ENCODE data around the gene SULF2. TPM values are rescaled to one million over a fixed set of nuclear protein-coding genes. Genes with fewer than 3 reads are reported as not detected.

Gene SULF2
- total and polyA plus RNA-seq, 2 of the 4 experiments (the other 2 are of a cell fraction) = 0.54 to 0.77 TPM

GRCh38 chr20:47753576-47754387 is 31.5 kb downstream of the SULF2 start:
- Histone ChIP-seq H2BK120ac (ENCODE audit: low read depth, low read length) (no peak overlapping the region), H3K9ac (ENCODE audit: low read depth, low read length) (no peak overlapping the region), H3K9me1 (ENCODE audit: insufficient read depth, low read length) (no peaks in the 10 kb centered on the region), H2AK5ac (ENCODE audit: low read depth, low read length) (no peak overlapping the region), H3K18ac (ENCODE audit: low read depth, low read length) (no peak overlapping the region), H2AFZ (replicated peaks; ENCODE audit: low read length, poor library complexity) (no peak overlapping the region), H4K8ac (ENCODE audit: low read depth in 2 of 2, low read length in 2 of 2) (no peak overlapping the region), H3K23ac (ENCODE audit: low read depth, low read length) (no peak overlapping the region), H3K27ac (ENCODE audit: insufficient read depth, low read length) (no peak overlapping the region), H2BK5ac (ENCODE audit: low read depth, low read length, poor library complexity, severe bottlenecking) (no peak overlapping the region), H3K27me3 (ENCODE audit: control insufficient read depth, insufficient read depth, low read length) (peaks cover 10% of the 10 kb centered on the region), H2AK9ac (replicated peaks; ENCODE audit: low read depth, low read length, poor library complexity) (no peak overlapping the region), H3K14ac (replicated peaks; ENCODE audit: low read depth, low read length) (no peak overlapping the region), H2BK15ac (ENCODE audit: low read depth, low read length) (no peak overlapping the region), H3K4me1 (ENCODE audit: control insufficient read depth, insufficient read depth, low read length) (no peaks in the 10 kb centered on the region; the same call in 1 of the 2 replicates), H4K91ac (ENCODE audit: insufficient read depth, low read depth, low read length) (no peak overlapping the region), H4K5ac (ENCODE audit: low read depth, low read length) (no peak overlapping the region), H2BK20ac (ENCODE audit: low read depth, low read length) (no peak overlapping the region), H3K79me1 (ENCODE audit: low read depth in 1 of 2, low read length in 2 of 2) (no peaks in the 10 kb centered on the region), H3K4me2 (ENCODE audit: low read depth, low read length) (no peak overlapping the region), H3K56ac (ENCODE audit: extremely low read depth, insufficient read depth, low read length) (no peak overlapping the region), H3K4ac (ENCODE audit: low read depth, low read length) (no peak overlapping the region), H3K9me3 (ENCODE audit: control insufficient read depth, insufficient read depth, low read length) (no peaks in the 10 kb centered on the region), H4K20me1 (ENCODE audit: insufficient read depth, low read length) (no peaks in the 10 kb centered on the region), H3K4me3 (ENCODE audit: insufficient read depth, low read depth, low read length) (no peak overlapping the region), H3K36me3 (ENCODE audit: control insufficient read depth, insufficient read depth, low read length) (no peaks in the 10 kb centered on the region; the same call in 1 of the 2 replicates)
- DNase-seq (no peak), ATAC-seq (ENCODE audit: low read depth) (no peak)
- in situ Hi-C loops (cut with MboI; ENCODE audit: low sequenced_read_pairs) (no loop called here), dilution Hi-C loops (cut with HindIII; ENCODE audit: low sequenced_read_pairs, unreplicated experiment) (no loop called here), intact Hi-C loops (cut with micrococcal nuclease) (no loop called here)
- WGBS, 2 experiments (ENCODE audit: extremely low coverage in 2 of 2, insufficient read length in 1 of 2) = 50% methylated on average over 5 of the region's 14 CpGs; no CpG with 5 or more reads in 1 of the 2 experiments
- no peak for TF ChIP-seq FOS (IDR thresholded peaks at IDR 0.05; ENCODE audit: low read depth, low read length)
- TF ChIP-seq MXI1 (IDR thresholded peaks at IDR 0.05; ENCODE audit: borderline replicate concordance, low read depth, low read length) = no peak
- TF ChIP-seq ELK1 (IDR thresholded peaks at IDR 0.05; ENCODE audit: borderline replicate concordance, low read depth, low read length) = no peak
- TF ChIP-seq, protein P1, sequence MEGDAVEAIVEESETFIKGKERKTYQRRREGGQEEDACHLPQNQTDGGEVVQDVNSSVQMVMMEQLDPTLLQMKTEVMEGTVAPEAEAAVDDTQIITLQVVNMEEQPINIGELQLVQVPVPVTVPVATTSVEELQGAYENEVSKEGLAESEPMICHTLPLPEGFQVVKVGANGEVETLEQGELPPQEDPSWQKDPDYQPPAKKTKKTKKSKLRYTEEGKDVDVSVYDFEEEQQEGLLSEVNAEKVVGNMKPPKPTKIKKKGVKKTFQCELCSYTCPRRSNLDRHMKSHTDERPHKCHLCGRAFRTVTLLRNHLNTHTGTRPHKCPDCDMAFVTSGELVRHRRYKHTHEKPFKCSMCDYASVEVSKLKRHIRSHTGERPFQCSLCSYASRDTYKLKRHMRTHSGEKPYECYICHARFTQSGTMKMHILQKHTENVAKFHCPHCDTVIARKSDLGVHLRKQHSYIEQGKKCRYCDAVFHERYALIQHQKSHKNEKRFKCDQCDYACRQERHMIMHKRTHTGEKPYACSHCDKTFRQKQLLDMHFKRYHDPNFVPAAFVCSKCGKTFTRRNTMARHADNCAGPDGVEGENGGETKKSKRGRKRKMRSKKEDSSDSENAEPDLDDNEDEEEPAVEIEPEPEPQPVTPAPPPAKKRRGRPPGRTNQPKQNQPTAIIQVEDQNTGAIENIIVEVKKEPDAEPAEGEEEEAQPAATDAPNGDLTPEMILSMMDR (conservative IDR thresholded peaks at IDR 0.05; ENCODE audit: low read depth, low read length) = no peak
- no peak for TF ChIP-seq BHLHE40 (IDR thresholded peaks at IDR 0.05; ENCODE audit: low read depth, low read length)
- TF ChIP-seq CEBPB (IDR thresholded peaks at IDR 0.05; ENCODE audit: low read depth, low read length) = no peak
- TF ChIP-seq RAD21 (IDR thresholded peaks at IDR 0.05; ENCODE audit: low read length) = no peak
- no peak for TF ChIP-seq MAZ (IDR thresholded peaks at IDR 0.05; ENCODE audit: borderline replicate concordance, low read depth, low read length)
- no peak for TF ChIP-seq RCOR1 (IDR thresholded peaks at IDR 0.05; ENCODE audit: insufficient replicate concordance, low read length)
- no peak for TF ChIP-seq USF2 (IDR thresholded peaks at IDR 0.05; ENCODE audit: low read depth, low read length)
- TF ChIP-seq POLR2A (IDR thresholded peaks at IDR 0.05; ENCODE audit: low read depth, low read length) = no peak
- TF ChIP-seq SMC3 (IDR thresholded peaks at IDR 0.05; ENCODE audit: low read depth, low read length) = no peak
- TF ChIP-seq MAFK (IDR thresholded peaks at IDR 0.05; ENCODE audit: low read depth, low read length) = no peak
- no peak for TF ChIP-seq NFE2L2 (IDR thresholded peaks at IDR 0.05; ENCODE audit: low read depth, low read length)
- TF ChIP-seq RFX5 (IDR thresholded peaks at IDR 0.05; ENCODE audit: low read depth, low read length) = no peak
- TF ChIP-seq CHD1 (IDR thresholded peaks at IDR 0.05; ENCODE audit: low read depth, low read length) = no peak
- ChIA-PET CTCF (no interaction called here), POLR2A (ENCODE audit: unreplicated experiment) (no interaction called here)
- no TSS peak for BruUV-seq (replicated peaks)

Measured in IMR-90 (cell line).